NCI-H1930 (cell line): ENCODE results near the gene NPIPB5.
"Not testable (repeated sequence)": the region's sequence is repeated elsewhere in the genome, so short reads cannot be mapped to it uniquely, and the experiment has no call there.

Experiments
- DNase-seq, 2 experiments: peaks; one replicate each; lab custom pipeline; 2025; lab: John Stamatoyannopoulos, UW

Gene NPIPB5

GRCh38 chr16:22510591-22510990 is at the start of gene NPIPB5:
TSS of gene NPIPB5 (plus strand) at chr16:22510891. CDS start at chr16:22513802, 2,911 bp downstream.
- not testable (repeated sequence) for DNase-seq

- DNase-seq: not testable (repeated sequence)
These were observed 41.8 kb upstream of the NPIPB5 start for GRCh38 chr16:22468846-22469245.

- not testable (repeated sequence) for DNase-seq
These were observed 27.3 kb downstream of the NPIPB5 start for GRCh38 chr16:22537996-22538395.

- DNase-seq: not testable (repeated sequence)
These were observed 34.1 kb downstream of the NPIPB5 start for GRCh38 chr16:22544809-22545208.

GRCh38 chr16:22546630-22547029 is 35.9 kb downstream of the NPIPB5 start:
- DNase-seq: not testable (repeated sequence)

- not testable (repeated sequence) for DNase-seq
These were observed 36.6 kb downstream of the NPIPB5 start for GRCh38 chr16:22547170-22547765.

GRCh38 chr16:22549853-22550252 is 39.2 kb downstream of the NPIPB5 start:
- DNase-seq: not testable (repeated sequence)

- not testable (repeated sequence) for DNase-seq
These were observed 40.5 kb downstream of the NPIPB5 start for GRCh38 chr16:22551143-22551542.

GRCh38 chr16:22551651-22552050 is 41.0 kb downstream of the NPIPB5 start:
- DNase-seq: not testable (repeated sequence)

- not testable (repeated sequence) for DNase-seq
These were observed 46.1 kb downstream of the NPIPB5 start for GRCh38 chr16:22556759-22557158.
